Measurements from ENCODE around the gene MICAL1.

DNA sequence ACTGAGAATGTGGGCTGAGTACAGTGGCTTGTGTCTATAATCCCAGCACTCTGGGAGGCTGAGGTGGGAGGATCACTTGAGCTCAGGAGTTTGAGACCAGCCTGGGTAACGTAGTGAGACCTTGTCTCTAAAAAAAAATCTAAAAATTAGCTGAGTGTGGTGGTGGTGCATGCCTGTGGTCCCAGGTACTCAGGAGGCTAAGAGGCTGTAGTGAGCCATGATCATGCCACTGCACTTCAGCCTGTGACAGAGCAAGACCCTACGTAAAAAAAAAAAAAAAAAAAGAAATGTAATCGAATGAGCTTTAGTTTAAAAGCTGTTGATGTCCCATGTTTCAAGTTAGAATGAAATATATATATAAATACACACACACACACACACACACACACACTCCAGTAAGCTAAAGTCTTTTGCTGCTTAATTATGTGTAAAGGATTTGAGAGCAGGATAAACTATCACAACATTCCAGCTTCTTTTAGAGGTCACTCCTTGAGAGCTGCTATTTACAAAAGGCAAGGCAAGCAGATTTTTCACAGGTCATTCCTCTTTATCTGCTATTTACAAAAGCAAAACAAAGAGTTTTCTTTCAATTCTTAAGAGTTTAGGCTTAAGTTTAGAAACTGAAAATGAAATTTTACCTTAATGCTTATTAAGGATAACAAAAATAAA lies 4.7 kb upstream of the MICAL1 start:
- TF ChIP-seq, protein P1, sequence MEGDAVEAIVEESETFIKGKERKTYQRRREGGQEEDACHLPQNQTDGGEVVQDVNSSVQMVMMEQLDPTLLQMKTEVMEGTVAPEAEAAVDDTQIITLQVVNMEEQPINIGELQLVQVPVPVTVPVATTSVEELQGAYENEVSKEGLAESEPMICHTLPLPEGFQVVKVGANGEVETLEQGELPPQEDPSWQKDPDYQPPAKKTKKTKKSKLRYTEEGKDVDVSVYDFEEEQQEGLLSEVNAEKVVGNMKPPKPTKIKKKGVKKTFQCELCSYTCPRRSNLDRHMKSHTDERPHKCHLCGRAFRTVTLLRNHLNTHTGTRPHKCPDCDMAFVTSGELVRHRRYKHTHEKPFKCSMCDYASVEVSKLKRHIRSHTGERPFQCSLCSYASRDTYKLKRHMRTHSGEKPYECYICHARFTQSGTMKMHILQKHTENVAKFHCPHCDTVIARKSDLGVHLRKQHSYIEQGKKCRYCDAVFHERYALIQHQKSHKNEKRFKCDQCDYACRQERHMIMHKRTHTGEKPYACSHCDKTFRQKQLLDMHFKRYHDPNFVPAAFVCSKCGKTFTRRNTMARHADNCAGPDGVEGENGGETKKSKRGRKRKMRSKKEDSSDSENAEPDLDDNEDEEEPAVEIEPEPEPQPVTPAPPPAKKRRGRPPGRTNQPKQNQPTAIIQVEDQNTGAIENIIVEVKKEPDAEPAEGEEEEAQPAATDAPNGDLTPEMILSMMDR (IDR thresholded peaks at IDR 0.05; ENCODE audit: low read length) = no peak
- no peak for TF ChIP-seq EZH2 (optimal IDR thresholded peaks at IDR 0.05; ENCODE audit: low read depth, low read length)

Measured in MM.1S (cell line).